Right lung (tissue), 5 donors: Measurements from ENCODE around the gene AGPAT2. TPM values are rescaled to one million over a fixed set of nuclear protein-coding genes. Genes with fewer than 3 reads are reported as not detected.
"Not testable (repeated sequence)": the region's sequence is repeated elsewhere in the genome, so short reads cannot be mapped to it uniquely, and the experiment has no call there.

Experiments
- DNase-seq, 2 donors: peaks; one replicate each; pipeline ENCODE4 v3.0.0-alpha.2; 2013
- polyA plus RNA-seq, 5 donors: library from polyadenylated mRNA; unstranded; fragments of 120-200 nt; gene quantifications; one replicate each; pipeline versions ENCODE4 v1.2.1 to v1.2.3, GENCODE V29; 2013; ENCODE audit warnings: inconsistent platforms in 1 of 5, low replicate concordance in 1 of 5; ENCODE audit not compliant: insufficient read length in 5 of 5, insufficient read depth in 1 of 5

Gene AGPAT2
- polyA plus RNA-seq, 5 donors = 23.1 to 55.6 (median 27.8) TPM

DNA sequence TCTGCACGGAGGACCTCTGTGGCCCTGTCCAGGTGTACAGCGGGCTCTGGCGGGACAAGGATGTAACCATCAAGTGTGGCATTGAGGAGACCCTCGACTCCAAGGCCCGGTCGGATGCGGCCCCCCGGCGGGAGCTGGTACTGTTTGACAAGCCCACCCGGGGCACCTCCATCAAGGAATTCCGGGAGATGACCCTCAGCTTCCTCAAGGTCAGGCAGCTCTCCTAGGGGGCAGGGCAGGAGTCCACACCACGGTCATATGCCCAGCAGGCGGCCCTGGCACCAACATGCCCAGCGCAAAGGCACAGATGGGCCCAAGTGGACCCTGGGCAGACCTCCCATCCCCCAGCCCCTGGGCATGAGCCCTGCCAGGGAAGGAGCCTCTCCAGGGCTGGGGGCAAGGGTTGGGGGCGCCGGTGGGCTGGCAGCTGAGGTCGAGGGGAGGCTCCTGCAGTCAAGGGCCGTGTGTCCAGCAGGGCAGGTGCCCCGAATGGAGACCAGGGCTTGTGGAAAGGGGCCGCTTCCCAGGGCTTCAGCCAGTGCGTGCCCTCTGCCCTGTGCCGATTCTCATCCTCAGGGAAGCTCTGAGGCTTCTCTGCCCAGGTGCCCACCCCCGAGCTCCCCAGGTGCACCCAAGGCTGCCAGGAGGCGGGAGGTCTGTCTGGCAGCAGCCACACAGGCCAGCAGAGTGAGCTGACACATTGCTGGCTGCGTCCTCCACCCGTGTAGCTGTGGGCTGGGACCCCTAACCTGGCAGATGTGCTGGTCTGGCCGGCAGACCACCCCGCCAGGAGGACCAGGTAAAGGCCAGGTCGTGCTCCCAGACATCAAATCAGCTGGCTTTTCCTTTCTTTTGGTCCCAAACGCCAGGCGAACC lies 35.1 kb upstream of the AGPAT2 start:
- no peak for DNase-seq

DNA sequence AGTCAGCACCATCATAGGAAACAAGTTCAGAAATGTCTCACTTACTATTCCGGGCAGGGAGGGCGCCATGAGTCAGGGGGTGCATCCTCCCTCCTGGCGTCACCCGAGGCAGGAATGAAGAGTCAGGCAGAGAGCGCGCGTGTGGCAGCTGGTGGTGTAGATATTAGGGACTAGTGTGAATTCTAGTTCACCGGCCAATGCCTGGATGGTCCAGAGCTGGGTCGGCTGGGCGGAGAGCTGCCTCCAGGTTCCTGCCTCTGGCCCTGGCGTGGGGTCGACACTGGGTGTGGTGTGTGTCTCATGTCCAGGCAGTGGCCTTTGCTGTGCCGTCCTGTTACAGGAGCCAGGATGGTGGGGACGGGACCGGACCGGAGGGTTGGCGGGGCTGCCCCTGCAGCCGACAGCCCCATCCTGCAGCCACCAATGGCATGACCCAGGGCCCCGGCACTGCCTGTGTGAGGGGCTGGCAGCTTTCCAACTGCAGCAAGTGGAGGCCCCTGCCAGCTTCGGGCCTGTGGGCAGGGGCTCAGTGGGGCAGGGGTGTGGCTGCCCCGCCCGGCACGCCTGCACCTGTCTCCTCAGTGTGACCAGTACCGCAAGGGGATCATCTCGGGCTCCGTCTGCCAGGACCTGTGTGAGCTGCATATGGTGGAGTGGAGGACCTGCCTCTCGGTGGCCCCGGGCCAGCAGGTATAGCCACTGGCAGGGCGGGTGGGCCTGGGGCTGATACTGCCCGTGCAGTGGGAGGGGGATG lies 34.3 kb upstream of the AGPAT2 start:
- DNase-seq = no peak

DNA sequence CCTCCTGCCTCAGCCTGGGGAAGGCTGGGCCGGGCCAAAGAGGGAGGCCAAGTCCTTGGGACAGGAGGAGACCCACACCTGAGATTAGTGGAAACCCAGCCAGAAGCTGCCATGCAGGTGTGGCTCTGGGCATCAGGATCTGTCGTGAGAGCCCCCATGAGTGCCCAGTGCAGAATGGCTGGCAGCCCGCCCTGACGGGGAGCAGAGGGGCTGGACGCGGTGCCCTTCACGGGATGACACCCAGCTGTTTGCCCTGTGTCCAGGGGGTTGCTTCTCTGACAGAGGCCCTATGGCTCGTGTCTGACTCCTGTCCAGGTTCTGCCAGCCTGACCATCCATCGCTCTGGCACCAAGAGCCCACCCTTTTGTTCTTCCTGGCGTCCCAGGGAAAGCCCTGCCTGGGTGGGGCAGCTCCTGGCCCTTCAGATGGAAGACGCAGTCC lies 33.7 kb upstream of the AGPAT2 start:
- no peak for DNase-seq

DNA sequence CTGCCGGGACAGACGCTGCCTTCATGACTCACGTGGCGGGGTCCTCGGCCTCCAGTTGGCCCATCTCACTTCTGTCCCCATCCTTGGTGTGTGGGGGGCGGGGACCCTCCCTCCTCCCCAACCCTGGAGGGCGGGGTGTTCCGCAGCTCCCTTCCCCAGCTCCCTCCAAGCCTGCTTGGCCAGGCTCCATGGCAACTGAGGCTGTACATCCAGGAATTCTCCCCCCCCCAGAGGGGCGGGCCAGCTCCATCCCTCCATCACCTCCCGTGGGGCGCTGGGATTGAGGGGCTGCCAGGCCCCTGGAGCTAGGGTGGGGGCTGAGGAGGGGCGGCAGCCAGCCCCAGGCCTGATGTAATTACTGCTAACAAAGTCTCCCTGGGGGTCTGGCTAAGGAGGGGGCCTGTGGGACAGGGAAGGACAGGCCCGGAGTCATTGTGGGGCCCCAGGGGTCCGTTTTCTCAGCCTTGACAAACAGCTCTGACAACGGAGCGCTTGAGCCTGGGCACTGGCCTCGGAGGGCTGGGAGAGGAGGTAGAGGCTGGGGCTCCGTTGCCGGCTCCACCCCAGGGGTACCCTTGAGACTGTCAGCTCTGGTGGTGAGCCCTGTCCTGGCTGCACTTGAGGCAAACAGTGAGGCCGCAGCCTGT lies 33.1 kb upstream of the AGPAT2 start:
- no peak for DNase-seq

DNA sequence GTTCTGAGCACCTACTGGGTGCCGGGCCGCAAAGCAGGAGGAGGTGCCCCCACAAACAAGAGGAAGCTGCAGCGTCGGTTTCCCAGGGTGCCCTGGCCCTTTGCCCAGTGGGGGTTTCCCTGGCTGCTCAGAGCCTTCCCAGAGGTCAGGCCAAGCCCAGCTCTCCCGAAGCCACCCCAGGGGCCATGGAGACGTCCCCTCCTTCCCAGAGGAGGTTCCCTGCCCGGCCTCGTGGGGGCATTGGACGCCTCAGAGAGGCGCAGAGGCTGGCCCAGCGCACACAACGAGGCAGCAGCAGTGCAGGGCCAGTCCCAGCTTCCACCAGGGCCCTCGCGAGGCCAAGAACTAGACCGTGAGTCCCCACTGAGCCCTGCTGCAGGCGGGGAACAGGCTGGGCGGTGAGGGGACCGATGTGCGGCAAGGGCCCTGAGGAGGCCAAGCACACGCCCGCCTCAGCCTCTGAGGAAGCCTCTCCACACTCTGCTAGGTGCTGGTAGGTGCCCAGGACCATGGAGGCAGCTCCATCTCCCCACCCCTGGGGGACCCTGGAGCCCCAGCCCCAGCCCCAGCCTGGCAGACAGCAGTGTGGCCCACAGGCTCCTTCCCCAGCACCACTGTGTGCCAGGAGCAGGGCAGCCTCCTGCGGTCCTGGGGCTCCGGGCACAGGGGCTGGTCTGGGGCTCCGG lies 32.1 kb upstream of the AGPAT2 start:
- no peak for DNase-seq

DNA sequence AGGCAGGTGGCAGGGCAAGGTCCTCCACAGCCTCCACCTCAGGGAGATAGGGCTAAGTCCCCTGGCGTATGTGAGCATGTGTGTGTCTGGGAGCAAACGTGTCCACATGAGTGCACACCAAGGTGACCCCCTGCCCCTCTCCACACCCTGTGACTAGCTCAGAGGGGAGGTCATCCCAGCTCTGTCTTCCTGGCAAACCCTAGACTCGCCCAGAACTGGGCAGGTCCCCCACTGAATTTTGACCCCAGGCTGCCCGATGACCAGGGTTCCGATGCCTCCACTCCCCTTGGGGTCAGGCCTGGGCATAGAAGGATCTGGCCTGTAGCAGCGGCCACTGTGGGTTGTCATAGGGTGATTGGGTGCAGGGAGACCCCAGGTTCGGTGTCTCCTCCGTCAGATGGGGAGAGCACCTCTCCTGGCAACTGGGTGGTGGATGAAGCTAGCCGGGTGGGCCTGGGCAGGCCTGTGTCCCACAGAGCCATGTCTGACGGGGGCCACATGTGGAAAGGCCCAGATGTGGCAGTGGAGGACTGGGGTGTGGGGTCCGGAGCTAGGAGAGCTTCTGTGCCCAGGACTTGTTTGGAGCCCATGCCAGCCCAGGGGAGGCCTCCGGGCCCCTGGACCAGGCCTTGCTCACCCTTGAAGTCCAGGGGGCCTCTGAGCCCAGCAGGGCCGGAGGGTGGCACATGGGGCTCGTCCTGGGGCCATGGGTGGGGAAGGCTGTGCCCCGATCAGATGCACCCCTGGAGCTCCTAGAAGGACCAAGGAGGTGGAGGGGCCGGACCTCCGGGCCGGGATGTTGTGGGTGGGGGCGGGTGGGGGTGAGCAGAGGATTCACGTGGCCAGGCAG lies 31.3 kb upstream of the AGPAT2 start:
- no peak for DNase-seq

DNA sequence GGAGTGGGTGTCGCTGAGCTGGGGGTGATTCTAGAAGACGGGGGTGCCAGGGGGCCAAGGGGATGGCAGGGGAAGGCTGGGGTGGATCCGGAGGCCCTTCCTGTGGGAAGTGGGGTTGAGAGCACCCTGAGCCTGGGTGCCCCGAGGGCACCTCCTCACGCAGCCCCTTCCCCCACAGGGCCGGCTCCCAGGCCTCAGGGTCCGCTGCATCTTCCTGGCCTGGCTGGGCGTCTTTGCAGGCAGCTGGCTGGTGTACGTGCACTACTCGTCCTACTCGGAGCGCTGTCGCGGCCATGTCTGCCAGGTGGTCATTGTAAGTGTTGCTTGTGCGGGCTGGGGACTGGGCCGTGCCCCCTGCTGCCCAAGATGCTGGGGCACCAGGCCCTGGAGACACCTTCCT lies 30.1 kb upstream of the AGPAT2 start:
- DNase-seq = no peak

DNA sequence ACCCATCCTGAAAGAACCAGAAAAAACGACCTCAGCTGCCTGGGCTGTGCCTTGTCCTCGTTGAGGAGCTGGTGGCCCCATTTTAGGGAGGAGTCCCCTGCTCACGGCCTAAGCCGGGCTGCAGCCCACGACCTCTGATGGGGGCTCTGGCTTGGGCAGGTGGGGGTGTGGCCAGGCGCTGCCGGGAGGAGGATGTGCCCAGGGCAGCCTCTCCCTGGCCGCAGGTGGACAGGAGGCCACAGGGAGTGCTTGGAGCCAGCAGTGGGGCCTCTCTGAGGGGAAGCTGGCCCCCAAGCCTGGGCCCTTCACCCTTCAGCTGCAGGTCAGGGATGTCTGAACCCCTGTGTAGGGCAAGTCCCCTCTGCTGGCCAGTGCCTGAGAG lies 27.6 kb upstream of the AGPAT2 start:
- no peak for DNase-seq

DNA sequence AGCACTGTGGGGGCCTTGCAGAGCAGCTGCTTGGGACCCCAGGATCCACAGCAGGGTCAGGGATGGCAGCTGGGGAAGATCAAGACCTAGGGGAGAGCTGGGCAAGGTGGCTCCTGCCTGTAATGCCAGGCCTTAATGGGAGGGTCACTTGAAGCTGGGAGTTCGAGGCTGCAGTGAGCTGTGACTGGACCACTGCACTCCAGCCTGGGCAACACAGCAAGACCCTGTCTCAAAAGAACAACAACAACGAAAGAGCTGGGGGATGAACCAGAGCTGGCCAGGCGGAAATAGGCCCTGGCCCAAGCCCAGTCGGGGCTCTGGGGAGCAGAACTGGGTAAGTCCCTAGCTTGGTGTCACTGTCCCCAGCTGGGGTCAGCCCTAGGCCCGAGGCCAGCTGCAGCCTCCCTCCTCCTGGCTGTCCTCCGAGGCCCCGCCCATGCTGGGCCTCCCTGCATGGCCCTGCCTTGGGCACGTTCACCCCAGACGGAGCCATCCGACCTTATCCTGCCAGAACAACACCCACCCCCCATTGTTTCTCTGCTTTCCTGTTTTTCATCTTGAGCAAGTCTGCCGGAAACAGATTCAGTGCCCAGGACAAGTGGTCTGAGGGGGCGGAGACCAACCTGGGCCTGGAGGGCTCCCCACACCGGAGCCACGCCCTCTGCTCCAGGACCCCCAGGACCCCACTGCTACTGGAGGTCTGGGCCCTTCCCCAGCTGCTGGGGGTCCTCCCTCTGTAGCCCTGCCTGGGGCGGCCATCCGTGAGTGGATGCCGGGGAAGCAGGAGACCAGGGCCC lies 27.0 kb upstream of the AGPAT2 start:
- no peak for DNase-seq

DNA sequence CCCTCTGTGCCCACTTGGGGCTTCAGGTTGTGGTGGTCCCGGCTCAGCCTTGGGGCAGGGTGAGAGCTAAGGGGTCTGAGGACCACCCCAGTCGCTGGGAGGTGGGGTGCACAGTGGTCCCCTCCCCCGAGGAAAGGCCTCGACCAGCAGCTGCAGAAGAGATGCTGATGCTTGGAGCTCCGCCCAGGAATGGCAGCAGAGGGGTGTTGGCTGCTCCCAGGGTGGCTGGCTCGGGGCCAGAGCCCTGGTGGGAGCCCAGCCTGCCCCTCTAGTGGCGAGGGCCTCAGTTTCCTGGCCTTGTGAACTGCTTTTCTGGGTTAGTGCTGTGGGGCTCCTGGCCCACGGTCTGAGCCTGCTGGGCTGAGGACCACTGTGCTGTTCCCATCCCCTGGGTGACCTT lies 26.3 kb upstream of the AGPAT2 start:
- DNase-seq = no peak

DNA sequence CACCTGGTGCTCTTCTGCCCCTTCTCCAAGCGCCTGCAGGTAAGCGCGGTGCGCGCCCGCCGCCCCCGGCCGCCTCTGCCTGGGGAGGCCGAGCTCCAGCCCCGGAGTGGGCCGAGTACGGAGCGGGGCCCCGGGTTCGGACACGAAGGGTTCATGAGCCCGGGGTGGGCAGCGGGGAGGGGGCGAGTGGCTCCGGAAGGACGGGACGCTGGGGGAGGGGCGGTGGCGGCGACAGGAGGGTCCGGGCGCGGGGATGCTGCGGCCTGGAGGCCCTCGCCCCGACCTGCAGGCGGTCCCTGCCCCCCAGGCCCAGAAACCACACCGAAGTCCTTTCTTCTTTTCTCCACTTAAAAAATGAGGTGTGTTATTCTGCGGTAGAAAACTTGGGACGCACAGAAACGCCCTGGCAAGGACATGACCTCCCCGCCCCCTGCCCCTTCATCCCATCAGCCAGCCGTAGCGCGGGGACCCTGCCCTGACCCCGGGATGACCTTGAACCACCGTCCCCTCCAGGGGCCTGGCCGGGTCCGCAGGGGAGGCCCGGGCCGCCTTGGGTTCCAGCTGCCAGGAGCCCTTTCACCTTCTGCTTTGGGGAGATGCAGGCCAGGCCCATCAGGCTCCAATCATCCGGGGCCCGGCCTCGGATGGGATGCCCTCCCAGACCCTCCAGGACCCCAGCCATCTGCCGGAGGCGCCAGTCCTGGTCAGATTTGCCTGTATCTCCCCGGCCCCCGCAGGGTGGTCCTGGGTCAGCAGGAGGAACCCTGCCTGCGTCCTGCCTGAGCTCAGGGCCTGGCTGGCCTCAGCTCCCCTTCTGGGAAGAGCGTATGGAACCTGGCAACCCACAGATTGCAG lies 25.7 kb upstream of the AGPAT2 start:
- no peak for DNase-seq

DNA sequence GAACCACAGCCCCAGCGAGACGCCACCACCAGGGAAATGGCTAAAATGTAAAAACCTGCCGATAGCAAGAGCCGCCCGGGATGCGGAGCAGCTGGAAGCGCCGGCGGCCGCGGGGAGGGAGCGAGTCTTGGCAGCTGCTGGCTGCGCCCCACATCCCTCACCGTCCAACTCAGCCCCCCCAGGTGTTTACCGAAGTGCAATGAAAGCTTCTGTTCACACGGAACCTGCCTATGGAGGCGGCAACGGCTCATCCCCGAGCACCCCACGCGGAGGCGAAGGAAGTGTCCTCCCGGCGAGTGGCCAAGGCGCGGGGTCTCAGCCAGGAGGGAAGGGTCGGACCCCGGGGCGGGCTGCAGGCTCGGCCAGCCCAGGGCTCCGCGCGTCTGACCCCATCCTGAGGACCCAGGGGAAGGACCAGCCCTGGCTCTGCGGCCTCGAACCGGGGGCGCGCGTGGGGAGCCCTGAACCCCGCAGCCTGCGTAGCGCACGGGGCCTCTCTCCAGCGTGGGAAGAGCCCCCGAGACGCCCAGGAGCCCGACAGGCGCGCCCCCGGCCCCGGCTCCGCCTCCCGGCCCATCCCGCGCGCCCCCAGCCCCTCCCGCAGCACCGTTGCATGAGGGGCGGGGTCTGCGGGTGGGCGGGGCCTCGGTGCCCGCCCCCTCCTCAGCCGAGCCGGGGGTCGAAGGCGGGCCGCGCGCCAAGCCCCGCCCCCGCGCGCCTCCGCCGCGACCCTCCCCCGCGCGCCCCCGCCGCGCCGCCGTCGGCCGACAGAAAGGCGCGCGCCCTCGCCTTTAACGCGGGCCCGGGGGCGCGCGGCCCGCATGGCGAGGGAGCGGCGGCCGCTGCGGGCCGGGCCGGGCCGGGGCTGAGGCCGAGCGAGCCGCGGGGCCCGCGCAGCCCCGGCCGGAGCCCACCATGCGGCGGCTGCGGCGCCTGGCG lies 24.8 kb upstream of the AGPAT2 start, which contains the start of gene DIPK1B:
TSS of gene DIPK1B (plus strand) at position 822 of the 939 bp plus-strand sequence. CDS start at position 916, 94 bp downstream.
- no peak for DNase-seq

DNA sequence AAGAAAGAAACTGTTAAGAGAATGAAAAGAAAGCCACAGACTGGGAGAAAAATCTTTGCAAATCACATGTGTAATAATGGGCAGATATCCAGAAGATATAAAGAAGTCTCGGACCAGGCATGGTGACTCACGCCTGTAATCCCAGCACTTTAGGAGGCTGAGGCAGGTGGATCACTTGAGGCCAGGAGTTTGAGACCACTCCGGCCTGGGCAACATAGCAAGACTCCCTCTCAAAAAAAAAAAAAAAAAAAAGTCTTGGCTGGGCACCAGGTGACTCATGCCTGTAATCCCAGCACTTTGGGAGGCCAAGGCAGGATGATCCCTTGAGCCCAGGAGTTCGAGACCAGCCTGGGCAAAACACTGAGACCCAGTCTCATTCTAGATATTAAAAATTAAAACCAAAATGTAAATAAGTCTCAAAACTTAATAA lies 24.0 kb upstream of the AGPAT2 start:
- DNase-seq = not testable (repeated sequence)

DNA sequence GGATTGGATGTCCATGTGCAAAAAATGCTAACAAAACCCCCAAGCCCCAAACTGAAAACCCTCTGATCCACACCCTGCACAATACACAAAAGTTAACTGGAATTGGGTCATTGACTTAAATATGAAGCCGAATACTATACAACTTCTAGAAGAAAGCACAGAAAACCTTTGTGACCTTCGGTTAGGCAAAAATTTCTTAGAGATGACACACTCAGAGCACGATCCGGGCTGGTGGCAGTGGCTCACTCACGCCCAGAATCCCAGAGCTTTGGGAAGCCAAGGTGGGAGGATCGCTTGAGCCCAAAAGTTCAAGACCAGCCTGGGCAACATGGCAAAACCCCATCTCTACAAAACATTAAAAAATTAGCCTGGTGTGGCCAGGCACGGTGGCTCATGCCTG lies 23.3 kb upstream of the AGPAT2 start:
- no peak for DNase-seq

DNA sequence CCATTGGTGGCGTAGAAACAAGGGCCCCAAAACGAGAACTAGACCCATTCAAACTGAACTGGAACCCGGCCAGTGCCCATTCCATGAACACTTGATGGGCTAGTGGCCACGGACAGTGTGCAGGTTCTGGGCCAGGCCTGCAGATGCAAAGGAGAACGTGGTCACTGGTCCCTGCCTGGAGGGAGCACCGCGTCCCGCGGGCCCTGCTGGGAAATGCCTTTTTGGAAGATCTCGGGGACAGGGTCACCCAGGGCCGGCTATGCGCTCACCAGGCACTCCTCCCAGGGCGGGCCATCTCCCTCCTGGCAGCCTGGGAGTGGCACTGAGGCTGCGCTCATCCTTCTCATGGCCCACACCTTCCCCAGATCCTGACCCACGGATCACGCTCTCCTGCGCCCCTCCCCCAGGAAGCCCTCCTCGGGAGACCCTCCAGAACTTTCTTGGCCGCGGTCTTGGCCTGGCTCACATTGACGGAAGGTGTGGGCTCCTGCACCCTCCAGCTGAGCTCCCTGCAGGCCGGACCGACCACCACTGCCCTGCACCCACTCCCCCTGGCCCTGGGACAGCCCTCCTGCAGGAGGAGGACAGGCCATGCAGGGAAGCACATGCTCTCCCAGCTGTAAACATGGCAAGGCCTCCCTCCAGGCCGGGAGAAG lies 22.3 kb upstream of the AGPAT2 start:
- DNase-seq = no peak

DNA sequence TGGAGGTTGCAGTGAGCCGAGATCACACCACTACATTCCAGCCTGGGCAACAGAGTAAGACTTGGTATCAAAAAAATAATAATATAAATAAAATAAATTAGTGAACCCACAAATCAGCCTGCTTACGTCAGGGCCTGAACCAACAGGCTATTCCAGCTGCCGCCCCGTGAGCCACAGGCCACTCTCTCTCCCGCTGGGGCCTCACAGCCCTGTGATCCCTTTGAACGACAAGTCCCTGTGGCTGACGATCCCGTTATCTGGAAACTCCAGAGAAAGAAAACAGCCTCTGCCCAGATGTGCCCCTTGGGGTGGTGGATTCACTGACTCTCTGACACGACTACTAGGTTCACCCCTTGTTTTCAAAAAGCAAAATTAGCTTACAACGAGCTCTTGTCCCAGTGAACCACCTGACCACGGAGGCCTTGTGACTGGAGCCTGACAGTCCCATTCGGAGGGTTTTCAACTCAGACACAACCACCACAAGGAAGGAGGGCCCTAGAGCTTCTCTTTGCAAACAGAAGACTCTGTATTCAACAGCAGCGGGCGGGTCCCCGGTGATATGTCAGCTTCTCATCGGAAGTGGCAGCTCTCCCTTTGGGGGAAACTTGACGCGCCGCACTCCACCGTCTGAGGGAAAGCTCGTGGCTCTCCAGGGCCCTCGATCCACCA lies 20.7 kb upstream of the AGPAT2 start:
- DNase-seq = no peak

DNA sequence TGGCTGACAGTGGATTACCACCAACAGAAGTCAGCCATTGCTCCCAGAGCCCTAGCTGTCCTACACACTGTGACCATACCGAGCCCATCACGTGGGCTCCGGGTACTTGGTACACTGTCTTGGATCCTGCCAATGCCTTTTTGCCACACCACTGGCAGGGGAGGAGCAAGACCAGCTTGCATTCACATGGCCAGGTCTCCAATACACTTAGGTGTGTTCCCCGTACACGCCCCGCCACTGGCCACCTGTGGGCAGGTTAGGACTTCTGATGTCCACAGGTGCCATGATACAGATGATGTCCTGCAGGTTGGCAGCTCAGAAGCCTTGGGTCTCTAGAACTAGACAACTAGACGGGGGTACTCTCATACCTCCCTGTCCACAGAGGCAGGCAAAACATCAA lies 19.8 kb upstream of the AGPAT2 start:
- DNase-seq = no peak
